Measurements from ENCODE around the gene GSTM1. TPM values are rescaled to one million over a fixed set of nuclear protein-coding genes. Genes with fewer than 3 reads are reported as not detected.

The GSTM1 gene
- polyA plus RNA-seq, 3 donors: 13.5 to 27.7 TPM; not detected in 1

- H4K20me1 ChIP-seq (ENCODE audit: insufficient read depth, low read length): no peaks in the 10 kb centered on the region
- peaks cover 6 to 7% of the 10 kb centered on the region in 2 donors for H3K4me1 ChIP-seq (ENCODE audit: control insufficient read depth in 1 of 2, insufficient read depth in 2 of 2, low read length in 2 of 2)
- H3K4me3 Mint-ChIP-seq: no peak overlapping the region
- peaks cover 3 to 27% (median 6%) of the 10 kb centered on the region in 3 donors for H3K27me3 Mint-ChIP-seq (ENCODE audit: low read depth in 3 of 3)
- no CpG with 5 or more reads among the region's 3 CpGs for WGBS (ENCODE audit: insufficient coverage)
- H3K9ac ChIP-seq (ENCODE audit: insufficient read depth, low read length, poor library complexity, severe bottlenecking): no peak overlapping the region
- H3K4me3 ChIP-seq (replicated peaks in 1 of 3; ENCODE audit: low read depth in 2 of 3, low read length in 3 of 3): no peak overlapping the region
- H2AFZ ChIP-seq (ENCODE audit: insufficient read depth, low read depth, low read length, poor library complexity, severe bottlenecking): no peak overlapping the region
- H3K4me2 ChIP-seq (replicated peaks; ENCODE audit: extremely low read depth, low read length, poor library complexity, severe bottlenecking): no peak overlapping the region
- no peak overlapping the region for H3K27ac ChIP-seq (ENCODE audit: low read depth in 1 of 2, low read length in 2 of 2)
- H3K9me3 ChIP-seq (replicated peaks in 1 of 2; ENCODE audit: control insufficient read depth in 1 of 2, insufficient read depth in 1 of 2, low read length in 2 of 2): no peaks in the 10 kb centered on the region
- no peaks in the 10 kb centered on the region for H3K36me3 ChIP-seq (replicated peaks in 1 of 2; ENCODE audit: control insufficient read depth in 1 of 2, insufficient read depth in 2 of 2, low read length in 2 of 2)
- no peak for DNase-seq
- H3K36me3 Mint-ChIP-seq: no peaks in the 10 kb centered on the region
- no peaks in the 10 kb centered on the region for H3K79me2 ChIP-seq (ENCODE audit: insufficient read depth, low read length)
- no peaks in the 10 kb centered on the region for H3K27me3 ChIP-seq (ENCODE audit: control insufficient read depth in 2 of 2, insufficient read depth in 2 of 2, low read length in 2 of 2)
- H3K9me3 Mint-ChIP-seq: peaks cover 0 to 5% (median 0%) of the 10 kb centered on the region in 7 donors
- intact Hi-C loops (cut with micrococcal nuclease): no loop called here
- no peak for TF ChIP-seq CTCF (IDR thresholded peaks at IDR 0.05)
- peaks cover 7% of the 10 kb centered on the region for H3K4me1 Mint-ChIP-seq
- no peak overlapping the region for H3K27ac Mint-ChIP-seq
These were observed 37.0 kb upstream of the GSTM1 start for GRCh38 chr1:109650609-109651008.

- Mint-ChIP-seq H3K4me1 (peaks cover 25% of the 10 kb centered on the region), H3K27me3 (ENCODE audit: low read depth in 3 of 3) (peaks cover 3 to 20% (median 10%) of the 10 kb centered on the region in 3 donors), H3K9me3 (peaks cover 0 to 1% (median 0%) of the 10 kb centered on the region in 7 donors), H3K4me3 (no peak overlapping the region), H3K27ac (no peak overlapping the region), H3K36me3 (no peaks in the 10 kb centered on the region)
- no peaks in the 10 kb centered on the region for H3K36me3 ChIP-seq (replicated peaks in 1 of 2; ENCODE audit: control insufficient read depth in 1 of 2, insufficient read depth in 2 of 2, low read length in 2 of 2)
- H4K20me1 ChIP-seq (ENCODE audit: insufficient read depth, low read length): no peaks in the 10 kb centered on the region
- H3K4me2 ChIP-seq (replicated peaks; ENCODE audit: extremely low read depth, low read length, poor library complexity, severe bottlenecking): no peak overlapping the region
- no peaks in the 10 kb centered on the region for H3K79me2 ChIP-seq (ENCODE audit: insufficient read depth, low read length)
- intact Hi-C loops (cut with micrococcal nuclease): no loop called here
- H3K27me3 ChIP-seq (ENCODE audit: control insufficient read depth in 2 of 2, insufficient read depth in 2 of 2, low read length in 2 of 2): no peaks in the 10 kb centered on the region
- no peak overlapping the region for H3K4me3 ChIP-seq (replicated peaks in 1 of 3; ENCODE audit: low read depth in 2 of 3, low read length in 3 of 3)
- WGBS (ENCODE audit: insufficient coverage): no CpG with 5 or more reads among the region's 2 CpGs
- H2AFZ ChIP-seq (ENCODE audit: insufficient read depth, low read depth, low read length, poor library complexity, severe bottlenecking): no peak overlapping the region
- H3K27ac ChIP-seq (ENCODE audit: low read depth in 1 of 2, low read length in 2 of 2): no peak overlapping the region
- TF ChIP-seq CTCF (IDR thresholded peaks at IDR 0.05): no peak
- H3K9ac ChIP-seq (ENCODE audit: insufficient read depth, low read length, poor library complexity, severe bottlenecking): no peak overlapping the region
- peaks cover 17 to 22% of the 10 kb centered on the region in 2 donors for H3K4me1 ChIP-seq (ENCODE audit: control insufficient read depth in 1 of 2, insufficient read depth in 2 of 2, low read length in 2 of 2)
- no peak for DNase-seq
- H3K9me3 ChIP-seq (replicated peaks in 1 of 2; ENCODE audit: control insufficient read depth in 1 of 2, insufficient read depth in 1 of 2, low read length in 2 of 2): no peaks in the 10 kb centered on the region
These were observed 35.2 kb upstream of the GSTM1 start for GRCh38 chr1:109652402-109652801.

Measured in CD14-positive monocyte (primary cell).